Bone marrow (tissue), 2 donors: ENCODE measurements around the gene SLC38A7.

Experiments
- DNase-seq, 2 donors: peaks; one replicate each; lab custom pipeline; 2025; lab: John Stamatoyannopoulos, UW

Gene SLC38A7

DNA sequence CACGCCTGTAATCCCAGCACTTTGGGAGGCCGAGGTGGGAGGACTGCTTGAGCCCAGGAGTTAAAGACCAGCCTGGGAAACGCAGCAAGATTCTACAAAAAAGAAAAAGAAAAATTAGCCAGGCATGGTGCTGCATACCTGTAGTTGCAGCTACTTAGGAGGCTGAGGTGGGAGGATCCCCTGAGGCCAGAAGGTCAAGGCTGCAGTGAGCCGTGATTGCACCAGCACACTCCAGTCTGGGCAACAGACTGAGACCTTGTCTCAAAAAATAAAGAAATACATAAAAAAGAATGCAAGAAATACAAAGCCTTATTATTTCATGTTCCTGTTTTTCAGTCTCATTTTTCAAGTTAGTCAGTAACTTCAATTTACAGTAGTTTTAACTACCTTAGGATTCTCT is 49.1 kb downstream of the SLC38A7 start:
- DNase-seq, result no peak

DNA sequence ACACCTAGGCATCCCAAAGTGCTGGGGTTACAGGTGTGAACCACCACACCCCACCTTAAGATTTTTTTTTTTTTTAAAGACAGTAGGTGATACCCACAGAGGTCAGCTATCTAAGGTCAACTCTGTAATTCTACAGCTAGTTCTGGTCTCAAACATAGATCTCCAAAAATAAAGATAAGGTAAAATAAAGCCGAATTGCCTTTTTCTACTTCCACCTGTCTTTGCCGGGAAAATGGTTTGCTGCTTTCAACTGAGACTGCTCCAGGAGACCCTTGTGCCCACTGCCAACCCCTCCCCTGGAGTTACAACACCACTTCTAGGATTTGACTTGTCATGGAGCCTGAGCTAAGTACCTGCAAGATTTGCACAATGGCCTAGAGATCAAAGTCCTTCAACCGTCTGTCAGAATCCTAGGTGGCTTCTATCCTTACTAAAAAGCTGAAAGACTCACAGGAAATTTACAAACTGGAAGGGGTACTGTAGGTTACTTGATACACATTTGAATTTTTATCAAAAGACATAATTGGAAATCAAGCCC is 50.2 kb downstream of the SLC38A7 start:
- no peak for DNase-seq

DNA sequence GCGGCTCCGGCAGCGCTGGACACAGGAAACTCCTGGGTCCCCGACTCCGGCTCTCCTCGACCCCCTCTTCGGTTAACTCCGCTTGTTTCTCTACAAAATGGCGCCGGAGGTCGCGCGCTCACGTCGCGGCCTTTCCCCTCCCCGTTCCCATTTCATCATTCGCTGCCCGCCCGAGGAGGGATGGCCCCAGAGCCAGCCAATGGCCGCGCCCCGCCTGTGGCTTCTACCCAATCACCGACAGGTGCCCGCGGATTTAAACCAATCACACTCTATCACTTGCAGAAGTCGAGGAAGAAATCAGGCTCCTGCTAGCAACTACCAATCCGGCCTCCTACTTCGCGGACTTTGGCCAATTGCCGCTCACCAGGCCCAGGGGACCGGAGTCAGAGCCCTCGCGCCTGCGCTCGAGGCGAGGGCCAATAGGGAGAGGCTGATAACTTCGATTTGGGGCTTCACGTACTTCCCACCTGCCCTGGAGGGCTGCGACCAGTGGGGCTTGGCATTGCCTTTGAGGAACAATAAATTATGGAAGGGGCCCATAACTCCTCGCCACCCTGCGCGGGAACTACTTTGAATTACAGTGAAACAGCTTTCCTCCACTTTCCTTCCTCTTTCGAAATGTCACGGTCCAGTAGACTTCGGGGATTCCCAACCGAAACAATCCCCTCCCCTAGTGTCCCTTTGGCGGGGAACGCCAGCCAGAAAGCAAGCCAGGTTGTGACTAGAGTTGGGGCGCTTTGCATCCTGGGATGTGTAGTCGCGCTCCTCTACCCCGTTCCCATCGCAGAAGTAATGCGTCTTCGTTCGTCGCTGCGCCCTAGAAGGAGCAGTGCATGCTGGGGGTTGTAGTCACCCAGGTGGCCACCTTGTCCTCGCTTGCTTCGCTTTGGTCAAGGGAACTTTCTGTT is 54.6 kb downstream of the SLC38A7 start, which contains the start of gene CNOT1:
TSS of gene CNOT1 (minus strand) at position 94 of the 908 bp plus-strand sequence. CDS start 30,489 bp downstream, outside the sequence.
- DNase-seq, result peak; percentile 92 to 99

DNA sequence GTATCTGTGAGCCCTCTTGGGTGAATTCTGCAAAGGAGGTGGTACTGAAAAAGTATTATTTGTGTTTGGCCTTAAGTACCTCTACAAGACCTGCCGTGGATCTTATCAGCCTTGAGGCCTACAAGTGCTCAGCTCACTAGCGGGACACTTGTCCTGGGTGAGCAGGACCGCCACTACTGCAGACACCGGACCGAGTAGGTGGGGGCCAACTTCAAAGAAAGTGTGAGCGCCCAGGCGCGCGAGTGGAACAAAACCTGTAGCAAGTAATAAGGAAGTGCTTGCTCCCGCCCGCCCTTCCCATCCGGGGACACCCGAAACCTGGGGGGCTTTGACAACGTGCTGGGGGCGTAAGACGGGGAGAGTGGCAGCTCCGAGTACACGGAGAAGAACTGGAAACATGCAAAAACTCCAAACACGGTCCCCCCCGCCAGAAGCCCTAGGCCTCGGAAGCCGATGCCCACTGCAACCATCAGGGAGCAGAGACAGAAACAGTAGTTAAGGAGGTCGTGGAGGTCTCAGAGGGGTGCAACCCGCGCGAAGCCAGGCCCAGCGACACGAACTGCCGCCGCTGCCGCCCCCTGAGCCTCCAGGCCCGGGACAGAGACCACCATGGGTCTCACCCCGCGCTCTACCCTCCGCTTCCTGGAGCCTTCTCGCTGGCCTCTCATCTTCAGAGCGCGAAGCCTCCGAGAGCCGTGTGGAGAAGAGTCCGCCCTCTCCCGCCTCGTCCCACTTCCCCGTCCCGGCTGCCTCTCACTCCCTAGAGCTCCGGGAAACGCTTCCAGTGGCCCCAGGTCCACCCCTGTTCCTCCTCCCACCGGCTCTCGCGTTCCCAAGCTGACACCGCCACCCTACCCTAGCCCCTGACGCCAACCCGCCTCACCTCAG is 55.5 kb downstream of the SLC38A7 start:
- peak in 1 of 2 donors; percentile 37 for DNase-seq

DNA sequence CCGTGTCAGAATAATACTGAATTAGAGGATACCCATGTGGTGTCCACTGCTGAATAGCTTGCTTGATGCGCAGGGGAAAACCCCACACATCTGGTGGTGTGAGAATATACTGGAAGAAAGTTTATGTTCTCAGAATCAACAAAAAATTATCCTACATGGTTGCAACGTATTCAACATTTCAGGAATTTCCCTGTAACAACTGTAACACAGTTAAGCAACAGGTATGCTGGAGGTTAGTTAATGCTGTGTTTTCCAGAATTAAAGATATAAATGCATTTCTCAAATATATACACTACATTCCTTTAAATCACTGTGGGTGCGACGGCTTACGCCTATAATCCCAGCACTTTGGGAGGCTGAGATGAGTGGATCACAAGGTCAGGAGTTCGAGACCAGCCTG is 60.4 kb downstream of the SLC38A7 start:
- no peak for DNase-seq

DNA sequence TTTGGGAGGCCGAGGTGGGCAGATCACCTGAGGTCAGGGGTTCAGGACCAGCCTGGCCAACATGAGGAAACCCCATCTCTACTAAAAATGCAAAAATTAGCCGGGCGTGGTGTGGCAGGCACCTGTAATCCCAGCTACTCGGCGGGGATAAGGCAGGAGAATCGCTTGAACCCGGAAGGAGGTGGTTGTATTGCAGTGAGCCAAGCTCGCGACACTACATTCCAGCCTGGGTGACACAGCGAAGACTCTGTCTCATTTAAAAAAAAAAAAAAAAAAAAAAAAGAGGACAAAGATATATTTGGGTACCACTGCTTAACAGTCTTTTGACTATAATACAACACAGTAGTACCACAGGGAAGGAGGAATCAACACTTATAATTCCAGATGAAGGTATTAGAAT is 64.2 kb downstream of the SLC38A7 start:
- no peak for DNase-seq

DNA sequence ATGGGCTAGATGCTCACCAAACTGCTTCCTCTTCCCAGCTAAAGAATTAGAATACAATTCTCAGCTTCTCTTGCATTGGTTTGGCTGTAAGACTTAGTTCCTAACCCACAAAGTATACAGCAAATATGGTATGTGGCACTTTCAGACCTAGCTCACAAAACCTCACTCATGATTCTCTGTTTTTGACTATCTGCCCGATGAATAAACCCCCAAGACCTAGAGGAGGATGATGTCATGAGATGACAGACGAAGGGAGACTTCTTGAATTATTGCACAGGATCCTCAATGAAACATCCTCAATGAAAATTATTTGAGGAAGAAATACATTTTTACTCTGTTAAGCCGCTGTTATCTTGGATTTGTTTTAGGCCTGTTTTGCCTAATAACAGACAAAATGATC is 69.3 kb downstream of the SLC38A7 start:
- no peak for DNase-seq
